Right cardiac atrium (tissue), 5 donors: Measurements from ENCODE around the gene TNFRSF1B. TPM values are rescaled to one million over a fixed set of nuclear protein-coding genes. Genes with fewer than 3 reads are reported as not detected.
A peak's percentile ranks its signal among the peaks of the same experiment; 100 is the strongest.

ENCODE experiments used
- ATAC-seq, 2 donors: fragments of 200-7000 bp; cut with Tn5 transposase; one replicate each; pipeline versions ENCODE4 v1.8.0 to v1.9.1; 2020; ENCODE audit warnings: moderate library complexity in 2 of 2, mild to moderate bottlenecking in 1 of 2
- DNase-seq, 3 donors: peaks; one replicate each; pipeline ENCODE4 v3.0.0-alpha.2; 2020
- H3K27ac ChIP-seq: one replicate; pipeline ENCODE4 v1.5.1; 2013; ENCODE audit warnings: mild to moderate bottlenecking, low read length, control low read depth, moderate library complexity
- H3K27me3 ChIP-seq: one replicate; pipeline ENCODE4 v1.6.1; 2013; ENCODE audit not compliant: control insufficient read depth, insufficient read depth
- H3K4me1 ChIP-seq: one replicate; pipeline ENCODE4 v1.6.1; 2013; ENCODE audit warnings: low read length; ENCODE audit not compliant: control insufficient read depth, insufficient read depth
- H3K4me3 ChIP-seq: one replicate; pipeline ENCODE4 v1.5.1; 2013; ENCODE audit warnings: low read length, control low read depth
- H3K9me3 ChIP-seq: one replicate; pipeline ENCODE4 v1.6.1; 2013; ENCODE audit warnings: low read length; ENCODE audit not compliant: control insufficient read depth
- WGBS: extraction: QIAGEN DNeasy Blood & Tissue Kit; methylation state at CpG from one replicate; pipeline ENCODE4 v1.1.7; 2013; 5-methylcytosine and 5-hydroxymethylcytosine counted together
- intact Hi-C, 4 donors: fragments of 100-400 bp; cut with DNase I; formaldehyde crosslinking; loops; one replicate each; pipeline versions ENCODE4 v1.11.0 to v1.14.0; 2022 to 2023
- polyA plus RNA-seq: library from polyadenylated mRNA; stranded (reverse); fragments of 200-250 nt; gene quantifications from one replicate; pipeline ENCODE4 v1.2.3, GENCODE V29; 2013
- total RNA-seq, 4 donors: library from RNA; stranded (reverse); fragmentation: NEBNext Ultra II Directional; extraction: Animal tissue kit (Norgen Biotek cat#: 25700); gene quantifications; one replicate each; pipeline ENCODE4 v1.2.1, GENCODE V29; 2021
- donor health status: healthy with polysubstance abuse.
- donor health status: DM: no; HTN: yes; CAD: no.
- donor health status: DM: no; HTN: no; CAD: no.
- donor health status: DM: no; HTN: yes; CAD: no; lungs with severe emphysema.
- donor health status: DM: yes; HTN: yes; CAD: no.

The TNFRSF1B gene
- total and polyA plus RNA-seq, 5 donors: 11.6 to 25.4 (median 18.5) TPM

DNA sequence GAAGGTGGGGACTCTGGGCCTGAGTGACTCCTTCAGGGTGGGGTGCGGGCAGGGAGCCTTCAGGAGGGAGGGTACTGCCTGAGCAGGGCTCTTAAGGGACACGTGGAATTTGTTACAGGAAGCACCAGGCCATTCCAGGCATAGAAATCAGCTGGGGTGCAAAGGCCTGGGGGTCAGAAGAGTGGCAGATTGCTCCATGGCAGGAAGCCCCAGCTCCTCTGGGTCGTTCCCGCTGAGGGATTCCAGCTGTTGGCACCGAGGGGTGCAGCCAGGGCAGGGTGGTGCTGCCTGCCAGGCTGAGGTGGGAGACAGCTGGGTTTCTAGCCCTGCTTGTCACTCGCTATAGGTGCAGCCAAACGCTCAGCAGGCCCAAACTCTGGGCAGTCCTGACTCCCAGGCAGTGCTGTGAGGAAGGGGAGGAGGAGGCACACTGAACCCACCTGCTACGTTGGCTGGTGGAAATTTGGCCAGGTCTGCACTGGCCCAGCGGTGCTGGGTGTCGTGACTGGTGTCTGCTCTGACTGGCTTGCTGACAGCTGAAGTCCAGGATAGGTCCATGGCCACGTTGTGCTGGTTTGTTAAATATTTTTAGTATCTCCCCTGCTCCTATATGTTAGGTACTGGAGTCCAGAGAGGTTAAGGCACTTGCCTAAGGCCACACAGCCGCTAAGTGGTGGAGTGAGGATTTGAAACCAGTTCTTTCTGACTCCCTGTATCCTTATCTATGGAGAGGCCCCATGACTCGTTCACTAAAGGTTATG, 19.3 kb downstream of the TNFRSF1B start:
- ATAC-seq: peak; percentile 12 to 51
- no peak for DNase-seq
- H3K9me3 ChIP-seq: no peaks in the 10 kb centered on the region
- intact Hi-C loops: no loop called here
- peak overlapping the region; percentile 37 for H3K27ac ChIP-seq
- H3K4me3 ChIP-seq: no peak overlapping the region
- no peaks in the 10 kb centered on the region for H3K27me3 ChIP-seq
- peaks cover 15% of the 10 kb centered on the region for H3K4me1 ChIP-seq
- 35% methylated on average over 13 of the region's 13 CpGs for WGBS

DNA sequence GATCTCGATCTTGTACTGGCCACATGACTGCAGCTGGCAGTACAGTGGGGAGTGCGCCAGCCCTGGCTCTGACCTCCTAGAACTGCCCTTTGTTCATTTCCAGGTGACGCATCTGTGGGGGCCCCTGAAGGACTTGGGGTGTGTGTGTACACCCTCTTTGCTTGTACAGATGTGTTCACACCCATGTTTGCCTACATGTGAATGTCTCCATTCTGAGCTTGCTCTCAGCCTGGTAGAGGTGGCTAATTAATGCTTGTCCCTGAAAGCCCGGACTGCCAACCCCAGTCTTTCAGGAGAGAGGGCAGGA, 19.8 kb downstream of the TNFRSF1B start:
- H3K27me3 ChIP-seq: no peaks in the 10 kb centered on the region
- ATAC-seq (no peak), DNase-seq (no peak)
- no peaks in the 10 kb centered on the region for H3K9me3 ChIP-seq
- intact Hi-C loops: no loop called here
- peaks cover 15% of the 10 kb centered on the region for H3K4me1 ChIP-seq
- no peak overlapping the region for H3K4me3 ChIP-seq
- H3K27ac ChIP-seq: no peak overlapping the region
- WGBS: 76% methylated on average over 4 of the region's 4 CpGs

DNA sequence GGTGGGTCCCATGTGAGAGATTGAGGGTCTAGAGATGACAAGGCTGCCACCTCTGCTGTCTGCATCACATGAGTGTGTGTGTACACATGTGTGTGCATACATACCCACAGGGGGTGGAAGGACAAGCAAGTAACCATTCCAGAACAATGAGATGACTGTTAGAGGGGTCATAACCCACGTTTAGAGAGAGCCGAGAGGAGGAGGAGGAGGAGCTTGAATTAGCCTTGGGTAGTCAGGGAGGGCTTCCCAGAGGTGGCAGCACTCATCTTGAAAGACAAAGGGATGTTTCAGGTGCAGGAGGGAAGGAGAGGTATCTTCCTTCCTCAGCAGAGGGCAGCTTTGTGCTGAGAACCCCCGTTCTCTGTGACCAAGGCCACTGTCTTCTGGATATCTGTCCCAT, 21.3 kb downstream of the TNFRSF1B start:
- WGBS: 46% methylated on average over 3 of the region's 3 CpGs
- DNase-seq (no peak), ATAC-seq (no peak)
- no peaks in the 10 kb centered on the region for H3K9me3 ChIP-seq
- H3K27me3 ChIP-seq: no peaks in the 10 kb centered on the region
- no peak overlapping the region for H3K27ac ChIP-seq
- H3K4me1 ChIP-seq: peaks cover 15% of the 10 kb centered on the region
- no peak overlapping the region for H3K4me3 ChIP-seq
- intact Hi-C loops: no loop called here

DNA sequence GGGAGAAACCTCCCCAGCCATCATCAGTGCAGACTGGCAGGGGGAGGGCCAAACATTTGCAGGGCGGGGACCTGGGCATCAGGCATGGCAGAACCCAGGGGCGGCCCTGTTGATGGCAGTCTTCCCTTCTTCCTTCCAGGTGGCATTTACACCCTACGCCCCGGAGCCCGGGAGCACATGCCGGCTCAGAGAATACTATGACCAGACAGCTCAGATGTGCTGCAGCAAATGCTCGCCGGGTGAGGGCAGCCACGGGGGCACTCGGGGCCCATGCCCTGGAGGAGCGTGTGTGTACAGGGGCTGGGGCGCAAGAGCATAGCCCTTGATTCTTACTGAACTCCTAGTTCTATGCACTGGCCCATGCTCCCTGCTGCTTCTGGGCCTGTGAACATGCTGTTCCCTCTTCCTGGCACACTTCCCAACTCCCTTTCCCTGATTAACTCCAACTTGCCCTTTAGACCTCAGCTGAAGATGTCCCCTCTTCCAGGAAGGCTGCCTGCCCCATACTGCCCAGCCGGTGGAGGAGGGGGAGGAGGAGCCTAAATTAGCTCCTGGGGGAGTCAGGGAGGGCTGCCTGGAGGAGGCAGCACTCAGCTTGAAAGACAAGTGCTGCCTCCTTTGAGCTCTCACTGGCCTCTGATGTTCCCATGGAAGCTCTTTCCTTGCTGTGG, 22.0 kb downstream of the TNFRSF1B start:
- Histone ChIP-seq H3K9me3 (no peaks in the 10 kb centered on the region), H3K4me1 (peaks cover 15% of the 10 kb centered on the region)

DNA sequence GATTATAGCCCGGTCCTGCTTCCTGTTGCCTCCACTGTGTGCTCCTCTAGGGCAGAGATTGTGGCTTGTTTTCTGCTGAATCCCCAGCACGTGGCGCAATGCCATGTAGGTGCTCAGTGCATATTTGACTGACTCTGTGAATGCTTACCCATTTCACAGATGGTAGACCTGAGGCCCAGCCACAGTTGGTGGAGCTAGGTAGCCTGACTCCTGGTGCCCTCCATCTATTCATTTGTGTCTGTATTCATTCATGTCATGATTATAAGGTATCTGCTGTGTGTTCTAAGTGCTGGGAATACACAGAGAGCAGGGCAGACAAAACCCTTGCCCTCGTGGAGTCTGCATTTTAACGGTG, 22.5 kb downstream of the TNFRSF1B start:
- peaks cover 15% of the 10 kb centered on the region for H3K4me1 ChIP-seq

More for the DNA sequence above, 22.0 kb downstream of the TNFRSF1B start:
- H3K27ac ChIP-seq: no peak overlapping the region
- intact Hi-C loops: no loop called here
- peak in 1 of 3 donors; percentile 49 for DNase-seq
- no peak overlapping the region for H3K4me3 ChIP-seq
- no peak for ATAC-seq
- no peaks in the 10 kb centered on the region for H3K27me3 ChIP-seq
- 82% methylated on average over 13 of the region's 13 CpGs for WGBS

DNA sequence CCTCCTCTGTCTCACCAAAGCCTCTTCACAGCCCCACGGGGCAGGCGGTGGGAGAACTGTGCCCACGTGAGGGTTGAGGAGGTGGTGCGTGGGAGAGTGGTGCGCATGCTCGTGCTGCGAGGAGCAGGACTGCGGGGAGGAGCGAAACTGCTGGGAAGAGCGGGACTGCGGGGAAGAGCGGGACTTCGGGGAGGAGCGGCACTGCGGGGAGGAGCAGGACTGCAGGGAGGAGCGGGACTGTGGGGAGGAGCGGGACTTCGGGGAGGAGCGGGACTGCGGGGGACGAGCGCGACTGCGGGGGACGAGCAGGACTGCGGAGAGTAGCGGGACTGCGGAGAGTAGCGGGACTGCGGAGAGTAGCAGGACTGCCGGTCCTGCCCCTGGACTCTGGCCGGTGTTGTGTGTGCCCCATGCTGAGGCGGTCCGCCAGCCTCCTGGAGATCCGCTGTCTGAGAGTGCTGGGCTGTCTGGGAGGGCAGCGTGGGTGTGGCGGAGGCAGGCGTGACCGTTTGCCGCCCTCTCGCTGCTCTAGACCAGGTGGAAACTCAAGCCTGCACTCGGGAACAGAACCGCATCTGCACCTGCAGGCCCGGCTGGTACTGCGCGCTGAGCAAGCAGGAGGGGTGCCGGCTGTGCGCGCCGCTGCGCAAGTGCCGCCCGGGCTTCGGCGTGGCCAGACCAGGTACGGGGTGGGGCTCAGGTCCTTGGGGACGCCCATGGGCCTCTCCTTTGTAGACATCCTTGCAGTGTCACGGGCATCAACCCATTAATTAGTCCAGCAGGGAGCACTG, 24.6 kb downstream of the TNFRSF1B start:
- Histone ChIP-seq H3K9me3 (no peaks in the 10 kb centered on the region), H3K4me1 (peaks cover 2% of the 10 kb centered on the region), H3K27ac (no peak overlapping the region), H3K27me3 (no peaks in the 10 kb centered on the region), H3K4me3 (no peak overlapping the region)
- ATAC-seq: no peak
- WGBS: 89% methylated on average over 58 of the region's 58 CpGs
- intact Hi-C loops: loop anchor here in 1 of 4 donors (5.0 kb wide), 1 partner anchor 64 kb away; no protein-coding TSS in a partner anchor
- no peak for DNase-seq

More for the DNA sequence above, 22.5 kb downstream of the TNFRSF1B start:
- H3K9me3 ChIP-seq: no peaks in the 10 kb centered on the region
- 73% methylated on average over 5 of the region's 5 CpGs for WGBS
- no peak overlapping the region for H3K4me3 ChIP-seq
- no peak overlapping the region for H3K27ac ChIP-seq
- ATAC-seq (no peak), DNase-seq (no peak)
- no peaks in the 10 kb centered on the region for H3K27me3 ChIP-seq
- intact Hi-C loops: no loop called here

DNA sequence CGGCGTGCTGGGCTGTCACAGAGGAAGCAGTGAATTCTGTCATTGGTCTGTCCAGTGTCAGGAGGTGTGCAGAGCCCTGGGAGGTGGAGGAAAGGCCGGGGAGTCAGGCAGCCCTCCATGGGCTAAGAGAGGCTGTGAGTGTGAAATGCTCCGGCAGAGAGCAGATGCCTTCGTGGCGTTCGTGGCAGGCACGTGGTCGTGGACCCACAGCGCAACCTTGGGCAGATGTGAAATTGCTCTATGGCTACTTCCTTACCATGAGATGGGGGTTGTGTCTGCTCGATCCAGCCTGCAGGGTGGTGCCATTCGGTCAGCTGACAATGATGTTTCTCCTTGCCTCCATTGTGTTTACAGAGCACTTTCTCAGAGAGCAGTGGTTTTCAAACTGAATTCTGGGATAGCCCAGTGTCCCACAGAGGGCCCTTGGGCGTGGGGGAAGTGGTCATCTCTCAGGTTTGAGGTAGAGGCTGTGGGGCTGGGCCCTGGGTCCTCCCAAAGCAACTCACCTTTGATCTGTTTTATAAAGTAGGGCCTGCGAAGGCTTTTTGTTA, 27.9 kb downstream of the TNFRSF1B start:
- WGBS: 82% methylated on average over 14 of the region's 14 CpGs
- intact Hi-C loops: loop anchor here in 1 of 4 donors (5.0 kb wide), 1 partner anchor 67 kb away; no protein-coding TSS in a partner anchor
- Histone ChIP-seq H3K27me3 (no peaks in the 10 kb centered on the region), H3K4me3 (no peak overlapping the region), H3K4me1 (no peaks in the 10 kb centered on the region), H3K9me3 (no peaks in the 10 kb centered on the region), H3K27ac (no peak overlapping the region)
- ATAC-seq (no peak), DNase-seq (peak in 1 of 3 donors; percentile 42)

DNA sequence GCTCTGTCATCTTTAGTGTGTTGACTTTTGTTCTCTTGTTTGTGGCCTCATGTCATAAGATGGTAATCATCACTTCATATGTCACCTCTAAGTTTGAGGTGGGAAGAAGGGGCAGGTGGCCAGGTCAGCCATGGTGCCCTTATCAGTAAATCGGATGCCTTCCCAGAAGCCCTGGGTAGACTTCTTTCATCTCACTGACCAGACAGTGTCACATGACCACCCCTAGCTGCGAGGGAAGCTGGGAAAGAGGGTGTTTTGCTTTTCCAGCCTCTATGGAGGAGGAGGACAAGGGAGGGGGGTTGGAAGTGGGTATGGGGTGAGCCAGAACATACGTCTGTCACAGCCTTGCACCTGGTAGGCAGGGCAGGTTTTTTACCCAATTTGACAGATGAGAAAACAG, 28.6 kb downstream of the TNFRSF1B start:
- H3K27ac ChIP-seq: no peak overlapping the region
- H3K27me3 ChIP-seq: no peaks in the 10 kb centered on the region
- no peaks in the 10 kb centered on the region for H3K9me3 ChIP-seq
- 49% methylated on average over 3 of the region's 3 CpGs for WGBS
- no peak overlapping the region for H3K4me3 ChIP-seq
- H3K4me1 ChIP-seq: no peaks in the 10 kb centered on the region
- no peak for DNase-seq
- intact Hi-C loops: no loop called here
- ATAC-seq: no peak

DNA sequence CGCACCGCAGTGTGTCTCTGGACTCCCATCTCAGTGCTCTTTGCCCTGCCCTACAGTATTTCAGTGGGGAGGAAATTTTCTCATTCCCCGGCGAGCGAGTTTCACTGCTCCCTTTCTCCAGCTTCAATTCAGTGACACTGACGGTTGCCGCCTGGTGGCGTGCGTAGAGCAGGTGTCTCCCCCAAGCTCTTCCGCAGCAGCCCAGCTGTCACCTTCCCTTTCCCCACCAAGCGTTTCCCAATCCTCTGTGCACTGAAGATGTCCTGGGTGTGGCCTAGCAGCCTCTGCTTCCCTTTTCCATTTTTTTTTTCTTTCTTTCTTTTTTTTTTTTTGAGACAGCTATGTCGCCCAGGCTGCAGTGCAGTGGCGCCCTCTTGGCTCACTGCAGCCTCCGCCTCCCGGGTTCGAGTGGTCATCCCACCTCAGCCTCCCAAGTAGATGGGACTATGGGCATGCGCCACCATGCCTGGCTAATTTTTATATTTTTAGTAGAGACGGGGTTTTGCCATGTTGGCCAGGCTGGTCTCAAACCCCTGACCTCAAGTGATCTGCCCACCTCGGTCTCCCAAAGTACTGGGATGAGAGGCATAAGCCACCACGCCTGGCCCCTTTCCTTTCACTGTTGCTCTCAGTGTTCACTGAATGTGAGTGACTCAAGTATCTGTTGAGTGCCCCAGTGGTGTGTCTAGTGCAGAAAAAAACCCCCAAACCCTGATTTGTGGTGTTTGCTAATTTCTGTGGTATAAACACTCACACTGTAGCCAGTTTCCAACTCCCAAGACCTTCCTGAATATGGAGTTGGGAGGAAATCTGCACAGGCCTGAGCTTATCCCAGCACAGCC, 30.1 kb downstream of the TNFRSF1B start:
- Histone ChIP-seq H3K27ac (no peak overlapping the region), H3K27me3 (no peaks in the 10 kb centered on the region), H3K9me3 (no peaks in the 10 kb centered on the region), H3K4me1 (no peaks in the 10 kb centered on the region), H3K4me3 (no peak overlapping the region)
- WGBS: 65% methylated on average over 20 of the region's 20 CpGs
- ATAC-seq (peak; percentile 56 to 63), DNase-seq (peak; percentile 43 to 79 (median 77))
- intact Hi-C loops: no loop called here

DNA sequence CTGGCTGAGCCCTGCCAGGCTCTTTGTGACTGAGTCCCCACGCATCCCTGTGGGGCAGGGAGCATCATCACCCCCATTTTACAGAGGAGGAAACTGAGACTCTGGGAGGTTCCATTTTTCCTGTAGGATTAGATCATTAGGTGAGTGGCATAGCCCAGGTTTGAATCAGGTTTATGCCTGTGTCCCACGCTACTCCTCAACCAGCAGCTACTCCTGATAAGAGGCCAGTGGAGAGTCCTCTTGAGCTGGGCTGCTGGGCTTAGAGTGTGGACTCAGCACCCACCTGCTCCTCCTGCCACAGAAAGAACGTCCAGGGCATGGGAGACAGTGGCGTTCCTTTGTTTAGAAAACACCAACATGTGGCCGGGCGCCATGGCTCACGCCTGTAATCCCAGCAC, 30.7 kb downstream of the TNFRSF1B start:
- Histone ChIP-seq H3K4me3 (no peak overlapping the region), H3K9me3 (no peaks in the 10 kb centered on the region), H3K27ac (no peak overlapping the region), H3K27me3 (no peaks in the 10 kb centered on the region), H3K4me1 (no peaks in the 10 kb centered on the region)
- intact Hi-C loops: no loop called here
- DNase-seq (peak in 1 of 3 donors; percentile 41), ATAC-seq (no peak)
- 87% methylated on average over 7 of the region's 7 CpGs for WGBS
